DMS114 treated with DMSO at 0.1 percent for 48 hours (cell line): ENCODE measurements around the gene FAM78B.

Experiments
- DNase-seq: peaks from one replicate; lab custom pipeline; 2025; ENCODE audit not compliant: unreplicated experiment; lab: John Stamatoyannopoulos, UW

Gene FAM78B

DNA sequence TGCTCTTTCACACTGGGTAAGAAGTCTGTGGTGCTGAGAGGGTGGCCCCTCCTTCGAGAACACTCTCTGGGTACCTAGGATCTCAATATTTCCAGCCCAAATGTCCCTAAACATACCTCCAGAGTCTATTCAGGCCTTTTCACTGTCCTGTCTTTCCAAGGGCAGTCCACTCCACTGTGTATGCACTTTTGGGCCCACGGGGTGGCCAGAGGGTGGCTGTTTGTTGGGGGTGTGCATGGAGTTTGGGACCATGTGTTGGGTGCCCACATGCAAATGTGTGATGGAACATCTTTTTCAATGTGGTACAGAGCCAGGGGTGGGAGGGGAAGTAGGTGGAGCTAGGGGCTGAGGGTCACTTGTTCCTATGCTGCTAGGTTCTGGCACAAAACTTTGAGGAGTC is 87.5 kb downstream of the FAM78B start:
- DNase-seq, result no peak

DNA sequence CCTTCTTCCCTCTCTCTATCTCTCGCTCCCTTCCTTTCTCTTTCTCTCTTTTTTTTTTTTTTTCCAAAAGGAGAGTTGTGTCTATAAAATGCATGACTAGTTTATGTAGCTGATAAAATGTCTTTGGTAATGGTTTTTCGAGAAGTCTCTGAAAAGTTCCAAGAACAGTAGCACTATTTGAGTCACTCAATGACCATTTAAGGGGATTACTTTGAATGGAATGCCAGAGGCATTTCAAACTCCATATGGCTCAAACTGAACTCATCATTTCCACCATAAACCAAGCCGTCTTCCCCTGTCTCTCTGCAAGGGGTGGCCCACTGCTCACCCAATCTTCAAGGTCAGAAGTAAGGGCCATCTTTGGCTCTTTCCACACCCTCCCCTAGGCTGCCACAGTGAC is 93.3 kb downstream of the FAM78B start:
- DNase-seq, result no peak

DNA sequence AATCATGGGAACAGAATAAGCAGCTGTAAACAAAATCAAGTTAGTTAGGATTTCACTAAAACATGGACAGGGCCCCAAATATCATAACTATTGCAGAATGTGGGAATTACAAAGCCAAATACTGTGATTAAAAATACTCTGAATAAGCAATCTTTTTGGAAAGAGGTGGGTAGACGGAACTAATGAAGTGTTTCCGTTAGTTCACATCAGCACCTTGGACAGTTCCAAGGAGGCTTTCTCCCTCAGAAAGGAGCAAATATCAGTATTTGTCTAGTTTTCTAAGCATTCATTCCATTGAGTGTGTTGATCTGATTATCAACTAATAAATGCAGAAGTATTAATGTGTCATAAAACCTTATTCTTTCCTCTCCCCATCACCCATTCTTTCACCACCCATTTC is 97.4 kb downstream of the FAM78B start:
- no peak for DNase-seq

DNA sequence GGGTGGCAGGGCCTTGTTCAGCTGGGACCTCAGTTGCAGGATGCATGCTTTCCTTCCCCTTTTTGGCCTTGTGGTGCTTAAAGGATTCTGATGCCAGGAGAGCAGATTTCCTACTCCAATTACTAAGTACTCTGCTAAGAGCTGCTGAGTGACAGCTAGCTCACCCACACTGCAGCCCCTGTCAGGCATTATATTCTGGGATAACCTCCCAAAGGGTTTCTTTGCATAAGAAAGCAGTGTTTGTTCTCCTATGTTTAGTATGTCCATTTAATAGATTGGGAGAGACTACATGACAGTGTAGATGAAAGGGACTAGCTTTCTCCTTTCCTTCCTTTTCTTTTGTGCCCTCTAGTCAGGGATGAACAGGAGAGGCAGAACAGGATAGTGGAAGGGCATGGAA is 100.7 kb downstream of the FAM78B start:
- DNase-seq, result no peak

DNA sequence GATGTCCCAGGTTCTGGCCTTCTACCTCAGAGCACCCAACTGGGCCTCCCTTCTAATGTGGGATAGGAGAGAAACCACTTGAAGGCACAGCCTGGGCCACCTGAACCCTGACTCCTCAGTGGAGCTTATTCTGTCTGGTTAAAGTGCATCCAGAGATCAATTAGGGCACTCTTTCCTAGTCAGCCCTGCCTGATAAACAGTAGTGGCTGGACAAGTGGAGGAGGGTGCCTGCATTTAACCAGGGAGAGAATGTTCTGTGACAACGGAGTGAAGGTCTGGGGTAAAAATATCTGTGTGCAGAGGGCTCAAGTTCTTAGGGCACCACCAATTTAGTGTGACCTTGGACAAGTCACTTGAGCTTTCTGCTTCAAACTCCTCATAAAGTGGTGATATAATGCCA is 101.8 kb downstream of the FAM78B start:
- DNase-seq, result no peak

DNA sequence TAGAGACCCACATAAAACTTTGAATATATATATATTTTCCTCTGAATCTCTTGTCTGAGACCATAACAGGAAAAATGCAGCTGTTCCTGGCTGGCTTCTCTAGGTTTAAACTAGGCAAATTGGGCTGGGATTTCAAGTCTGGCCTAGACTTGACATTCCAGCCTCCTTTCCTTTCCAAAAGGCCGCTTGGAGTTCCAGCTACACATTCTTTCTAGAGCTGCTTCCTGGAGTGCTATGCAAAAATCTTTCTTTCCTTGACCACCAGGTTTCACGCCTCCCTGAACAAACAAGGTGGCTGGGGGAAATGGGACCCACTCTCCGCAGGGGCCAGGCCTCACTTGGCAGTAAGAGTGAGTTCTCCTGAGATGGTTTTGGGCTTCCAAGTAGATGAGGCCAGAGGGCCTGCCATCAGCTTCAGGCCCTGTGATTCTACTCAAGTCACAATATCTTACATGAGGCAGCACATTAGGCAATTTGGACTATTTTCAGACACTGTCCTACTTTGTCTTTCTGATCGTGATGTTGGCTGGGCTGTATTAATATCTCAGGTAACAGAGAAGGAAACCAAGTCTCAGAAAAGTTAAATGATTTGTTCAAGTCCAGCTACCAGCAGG is 102.4 kb downstream of the FAM78B start:
- no peak for DNase-seq

DNA sequence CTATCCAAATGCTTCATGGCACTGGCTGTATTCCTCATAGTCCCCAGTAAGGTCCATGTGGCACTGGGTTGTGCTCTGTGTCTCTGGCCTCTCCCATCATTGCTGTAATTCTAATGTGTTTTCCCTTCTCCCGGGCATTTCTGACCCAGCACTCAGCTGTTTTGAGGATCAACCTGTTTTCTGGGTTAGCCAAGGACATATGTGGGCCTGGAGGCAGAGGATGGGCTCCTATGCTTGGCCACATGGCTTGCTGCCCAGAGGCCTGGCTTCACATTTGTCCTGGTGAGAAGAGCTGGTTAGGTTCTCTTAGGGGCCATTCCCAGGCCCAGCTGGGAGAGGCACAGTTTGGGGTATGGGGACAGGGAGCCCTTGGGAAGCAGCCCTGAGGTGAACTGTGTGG is 103.1 kb downstream of the FAM78B start:
- no peak for DNase-seq

DNA sequence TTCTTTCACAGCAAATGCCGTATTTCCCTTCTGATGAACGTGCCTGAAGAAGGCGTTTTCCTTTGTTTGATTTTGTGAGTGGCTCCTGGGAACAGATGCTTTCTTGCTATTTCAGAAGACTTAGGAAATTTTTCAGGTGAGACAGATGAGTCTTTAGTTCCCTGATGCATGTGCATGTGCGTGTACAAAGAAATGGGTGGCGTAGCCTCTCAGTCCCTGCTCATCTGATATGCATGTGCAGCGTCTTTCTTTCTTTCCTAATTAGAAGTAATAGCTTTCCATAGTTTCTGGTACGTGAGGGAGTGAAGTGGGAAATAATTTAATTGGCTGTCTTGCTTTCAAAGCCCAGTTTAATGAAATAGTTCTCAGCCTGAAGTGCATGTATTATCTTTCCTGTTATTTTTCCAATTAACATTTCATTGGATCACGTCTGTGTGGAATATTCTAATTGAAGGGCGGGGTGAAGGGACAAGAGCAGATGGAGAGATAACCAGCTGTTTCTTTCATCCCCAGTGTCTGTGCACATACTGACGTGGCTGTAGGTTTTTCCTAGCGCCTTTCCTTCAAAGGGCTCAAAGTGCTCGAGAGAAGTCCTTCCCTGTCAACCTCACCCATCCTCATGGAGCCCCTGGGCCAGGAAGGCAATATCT is 104.3 kb downstream of the FAM78B start:
- no peak for DNase-seq

DNA sequence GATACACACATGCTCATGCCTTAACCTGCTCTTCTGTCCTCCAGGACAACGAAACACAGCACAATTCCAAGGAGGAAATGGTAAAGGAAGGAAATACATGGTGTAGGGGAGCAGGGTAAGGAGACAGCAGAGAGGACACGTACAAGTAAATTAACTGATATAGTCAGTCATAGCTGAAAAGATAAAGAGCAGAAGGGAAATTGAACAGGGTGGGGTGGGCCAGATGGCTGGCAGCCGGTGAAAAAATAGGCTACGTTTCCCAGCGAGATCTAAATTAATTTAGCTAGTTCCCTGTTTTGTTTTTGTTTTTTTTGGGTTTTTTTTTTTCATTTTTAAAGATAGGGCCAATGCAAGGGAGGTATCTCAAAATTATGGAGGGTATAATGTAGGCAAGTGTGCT is 109.2 kb downstream of the FAM78B start:
- DNase-seq, result no peak

DNA sequence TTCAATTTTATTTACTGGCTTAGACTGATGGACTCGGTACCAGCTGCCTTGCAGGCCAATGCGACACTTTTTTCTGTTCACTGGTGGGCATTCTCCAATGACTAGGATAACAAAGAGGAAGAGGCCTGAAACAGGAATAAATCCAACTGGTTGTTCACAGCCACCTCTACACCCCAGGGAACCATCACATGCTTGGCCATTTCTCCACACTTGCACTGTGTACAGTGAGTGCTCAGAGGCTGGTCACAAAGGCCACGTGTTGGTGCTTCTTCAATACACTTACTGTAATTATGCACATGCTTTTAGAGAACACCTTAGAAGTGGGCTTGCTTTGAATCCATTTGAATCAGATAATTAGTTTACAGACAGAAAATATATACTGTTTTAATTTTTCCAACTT is 113.4 kb downstream of the FAM78B start:
- no peak for DNase-seq

DNA sequence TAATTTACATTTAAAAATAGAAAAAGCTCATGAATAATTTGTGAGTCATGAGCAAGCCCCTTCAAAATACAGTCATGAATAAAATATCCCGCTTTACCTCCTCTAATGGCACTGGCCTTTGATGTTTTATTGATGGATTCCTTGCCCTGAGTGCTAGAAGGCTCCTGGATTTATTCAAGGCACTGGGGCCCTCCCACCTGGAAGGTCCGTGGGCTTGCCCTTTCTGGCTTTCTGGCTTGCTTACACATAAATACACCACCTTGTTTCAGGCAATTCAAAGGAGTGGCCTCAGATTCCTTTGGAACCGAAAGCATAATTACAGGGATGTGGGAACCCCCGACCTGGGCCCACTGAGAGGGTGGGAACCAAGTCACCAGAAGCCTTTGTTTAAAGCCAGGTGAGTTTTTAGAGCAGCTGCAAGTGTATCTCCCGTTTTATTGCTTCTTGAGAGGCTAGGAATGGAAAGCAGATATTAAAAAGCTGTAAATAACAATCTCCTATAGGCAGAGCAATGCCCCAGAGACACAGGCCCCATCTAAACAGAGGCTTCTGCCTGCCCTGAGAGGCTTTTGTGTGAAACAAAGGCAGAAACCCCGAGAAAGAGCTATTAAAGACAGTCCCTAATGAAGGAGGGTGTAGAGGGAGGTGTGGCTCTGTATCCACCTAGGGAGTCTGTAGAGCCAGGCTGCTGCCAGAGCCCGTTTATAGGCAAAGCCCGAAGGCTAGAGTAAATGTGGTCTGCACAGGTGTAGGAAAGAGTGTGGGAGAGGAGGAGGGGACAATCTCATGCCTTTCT is 126.4 kb downstream of the FAM78B start:
- no peak for DNase-seq

DNA sequence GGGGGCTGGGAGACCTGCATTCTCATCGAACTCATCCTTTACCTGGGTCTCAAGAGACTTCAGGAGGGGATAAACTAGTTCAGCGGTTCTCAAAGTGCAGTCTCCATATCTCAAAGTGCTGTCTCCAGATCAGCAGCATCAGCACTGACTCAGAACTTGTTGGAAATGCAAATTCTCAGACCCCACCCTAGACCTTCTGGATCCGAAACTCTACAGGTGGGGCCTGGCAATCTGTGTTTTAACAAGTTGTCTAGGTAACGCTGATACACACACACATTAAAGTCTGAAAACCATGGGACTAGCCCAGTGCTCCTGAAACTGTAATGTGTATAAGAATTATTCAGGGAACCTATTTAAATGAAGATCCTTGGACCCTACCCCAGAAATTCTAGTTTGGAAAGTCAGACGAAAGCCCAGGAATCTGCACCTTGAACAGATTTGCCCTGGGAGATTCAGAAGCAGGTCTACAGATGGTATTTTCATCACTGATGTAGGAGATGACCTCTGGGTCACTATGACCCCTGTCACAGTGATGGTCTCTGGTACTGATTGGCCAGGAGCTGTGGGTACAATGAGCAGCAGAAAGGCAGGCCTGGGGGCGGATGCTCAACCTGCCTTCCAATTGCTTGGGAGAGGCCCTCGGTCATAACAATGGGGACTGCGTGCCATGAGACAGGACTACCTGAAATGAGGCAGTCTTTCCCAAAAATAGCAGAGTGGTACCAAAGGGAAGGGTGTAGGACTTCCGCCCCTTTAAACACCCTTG is 127.2 kb downstream of the FAM78B start:
- DNase-seq, result no peak

DNA sequence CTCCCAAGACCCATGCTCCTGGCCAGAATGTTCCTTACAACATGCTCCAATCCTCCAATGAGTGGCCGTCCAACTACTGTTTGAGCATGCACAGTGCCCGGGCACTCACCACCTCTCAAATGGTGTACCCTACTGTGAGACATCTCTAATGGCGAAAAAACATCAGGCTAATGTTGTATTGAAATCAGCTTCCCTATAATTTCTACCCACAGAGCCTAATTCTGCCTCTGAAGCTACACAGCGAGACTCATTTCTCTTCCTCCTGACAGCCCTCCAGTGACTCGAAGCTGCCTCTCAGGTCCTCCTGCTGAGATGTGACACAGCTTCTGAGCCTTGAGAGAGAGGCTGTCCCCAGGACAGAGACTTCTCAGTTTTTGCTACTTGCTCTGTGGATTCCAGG is 130.7 kb downstream of the FAM78B start:
- DNase-seq, result no peak

DNA sequence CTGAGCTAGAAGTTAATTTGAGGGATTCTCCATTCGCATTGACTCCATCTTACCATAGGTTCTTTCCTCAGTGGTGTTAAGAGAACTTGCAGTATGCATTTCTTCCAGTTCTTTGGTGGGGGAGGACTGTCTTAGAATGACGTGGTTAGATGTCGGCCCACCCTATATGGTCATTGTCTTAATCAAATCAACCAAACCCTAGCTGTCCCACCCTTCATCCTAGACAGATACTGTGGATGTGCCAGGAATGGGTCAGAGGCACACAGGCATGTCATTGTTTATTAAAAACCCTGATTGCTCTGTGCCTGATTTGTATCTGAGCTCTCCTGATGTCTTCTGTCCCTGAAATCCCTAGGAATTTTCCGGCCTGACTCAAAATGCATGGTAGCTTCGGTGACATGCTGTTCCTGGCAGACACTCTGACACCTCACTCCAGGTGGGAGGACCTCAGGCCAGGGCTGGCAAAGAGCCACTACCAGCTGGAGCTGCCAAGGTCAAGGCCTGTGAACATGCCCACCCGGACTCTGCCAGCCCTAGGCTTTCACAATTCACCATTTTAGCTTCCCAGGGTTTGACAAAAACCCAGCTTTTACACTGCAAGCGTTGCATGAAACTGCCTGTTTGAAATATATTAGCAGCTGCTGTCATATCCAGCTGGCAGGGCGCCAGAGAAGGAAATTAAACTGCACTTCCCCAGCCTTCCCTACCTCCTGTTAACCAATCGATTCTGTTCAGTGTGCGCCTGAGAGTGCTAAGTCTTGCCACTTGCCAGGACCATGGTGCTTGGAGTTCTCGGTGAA is 134.0 kb downstream of the FAM78B start:
- no peak for DNase-seq

DNA sequence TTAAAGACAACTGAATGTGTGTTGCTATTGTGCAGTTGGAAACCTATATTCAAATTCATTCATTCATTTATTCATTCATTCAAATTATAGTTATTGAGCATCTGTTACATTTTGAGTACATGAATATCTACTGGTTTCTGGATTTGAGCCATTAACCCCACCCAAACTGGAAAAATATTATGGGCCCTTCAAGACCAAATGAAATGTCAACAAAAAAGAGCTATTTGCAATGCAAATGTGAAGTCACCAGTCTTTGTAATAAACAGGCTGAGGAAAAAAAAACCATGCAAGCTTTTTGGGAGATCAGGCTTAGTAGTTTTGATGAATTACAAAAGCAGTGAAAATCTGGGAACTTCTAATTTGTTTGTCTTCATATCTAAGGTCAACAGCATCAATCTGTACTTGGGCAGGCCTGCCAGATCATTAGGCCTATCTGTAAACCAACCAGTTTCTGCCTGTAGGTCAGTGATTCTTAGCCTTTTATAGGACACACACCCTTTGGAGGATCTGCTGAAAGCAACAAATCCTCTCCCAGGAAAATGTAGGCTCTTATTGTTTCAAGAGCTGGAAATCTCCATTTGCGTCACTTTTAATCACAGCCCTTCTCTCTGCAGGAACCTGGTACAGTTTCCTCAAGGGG is 134.7 kb downstream of the FAM78B start:
- DNase-seq, result no peak

DNA sequence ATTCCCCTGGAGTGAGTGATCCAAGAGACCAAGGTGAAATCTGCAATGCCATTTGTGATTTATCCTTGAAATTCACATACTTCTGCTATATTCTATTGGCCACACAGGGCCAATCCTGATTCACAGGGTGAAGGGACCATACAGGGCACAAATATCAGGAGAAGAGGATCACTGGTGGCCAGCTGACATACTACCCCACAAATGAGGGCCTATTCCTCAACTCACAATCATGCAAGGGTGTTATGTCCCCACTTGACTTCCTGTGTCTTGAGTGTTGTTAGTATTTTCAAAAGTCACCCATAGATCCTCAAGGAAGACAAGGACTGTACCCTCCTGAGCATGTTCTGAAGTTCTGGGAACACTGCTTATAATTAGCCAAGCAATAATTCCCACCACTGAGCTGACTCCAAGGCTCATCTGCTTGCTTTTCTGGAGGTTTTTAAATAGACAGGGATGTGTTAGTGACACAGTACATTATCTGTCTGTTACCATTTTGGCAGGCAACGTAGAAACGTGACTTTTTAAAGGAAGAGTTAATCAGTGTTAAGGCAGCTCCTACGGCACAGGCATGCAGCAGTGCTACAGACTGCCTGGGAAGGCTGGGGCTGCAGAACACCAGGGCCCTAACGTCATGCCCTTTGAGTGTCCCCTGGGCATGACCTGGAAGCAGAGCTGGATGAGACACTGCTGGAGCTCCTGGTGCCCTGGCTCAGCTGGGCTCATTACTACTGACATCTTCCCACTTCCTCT is 137.4 kb downstream of the FAM78B start:
- no peak for DNase-seq

DNA sequence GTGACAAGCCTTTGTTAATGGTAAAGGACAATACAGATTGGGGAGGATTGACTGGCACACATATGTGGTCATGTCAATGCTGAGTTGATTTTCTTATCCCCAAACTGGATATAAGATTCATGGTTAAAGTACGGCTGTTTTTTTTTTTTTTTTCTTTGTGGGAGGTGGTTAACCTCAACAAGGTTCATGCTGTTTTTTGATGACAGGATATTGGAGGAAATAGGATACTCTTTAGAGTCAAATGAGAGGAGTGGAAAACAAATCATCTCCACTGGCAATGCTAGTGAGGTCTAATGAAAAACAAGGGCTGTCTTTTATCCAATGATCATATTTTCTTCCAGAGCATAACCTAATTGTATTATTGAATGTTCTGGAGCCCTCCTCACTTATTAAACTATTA is 140.2 kb downstream of the FAM78B start:
- no peak for DNase-seq

DNA sequence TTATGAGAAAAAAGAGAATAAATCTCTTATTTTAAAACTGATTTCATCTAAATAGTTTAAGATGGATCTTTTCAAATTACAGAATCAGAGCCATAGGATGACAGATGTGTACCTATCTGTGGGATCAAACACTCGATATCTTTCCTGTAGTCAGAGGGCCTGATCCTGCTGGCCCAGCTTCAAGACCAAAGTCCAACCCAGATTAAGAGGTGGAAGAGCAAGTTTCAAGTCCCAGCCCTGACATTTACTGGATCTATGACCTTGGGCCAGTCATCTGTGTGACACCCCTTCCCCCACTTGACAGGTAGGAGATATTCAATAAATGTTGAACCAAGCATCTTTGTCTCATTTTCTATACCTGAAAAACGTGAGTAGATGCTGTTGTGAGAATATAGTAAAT is 140.7 kb downstream of the FAM78B start:
- DNase-seq, result no peak

DNA sequence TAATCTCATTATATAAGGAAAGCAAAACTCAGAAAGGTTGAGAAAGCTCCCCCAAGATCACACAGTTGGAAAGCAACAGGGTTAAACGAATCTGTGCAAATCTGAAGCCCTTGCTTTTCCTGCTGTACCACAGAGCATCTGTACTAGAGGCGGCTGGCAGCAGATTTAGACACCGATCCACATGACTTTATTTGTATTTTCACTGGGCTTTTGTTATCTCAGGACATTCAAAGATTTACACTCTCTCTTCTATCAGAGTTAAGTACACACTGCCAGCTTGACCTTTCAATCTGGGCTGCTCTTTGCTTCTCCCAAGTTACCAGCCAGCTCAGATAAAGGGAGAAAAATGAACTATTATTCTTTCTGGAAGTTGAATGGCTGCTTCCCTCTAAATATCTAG is 146.6 kb downstream of the FAM78B start:
- DNase-seq, result no peak
